NT2/D1 (cell line): Measurements from ENCODE around the gene ARPC5.

Experiments
- DNase-seq: peaks from one replicate; pipeline ENCODE4 v3.0.0-alpha.2; 2011; ENCODE audit warnings: low read depth, low spot score
- H3K27me3 ChIP-seq: 2 replicates; pipeline ENCODE4 v1.6.0; 2011; ENCODE audit warnings: mild to moderate bottlenecking; ENCODE audit not compliant: insufficient read length, insufficient read depth
- H3K36me3 ChIP-seq: 2 replicates; pipeline ENCODE4 v1.6.1; 2011; ENCODE audit warnings: mild to moderate bottlenecking, low read length, mixed read lengths; ENCODE audit not compliant: insufficient read depth, insufficient read length
- H3K4me1 ChIP-seq: 2 replicates; pipeline ENCODE4 v1.5.1; 2011; ENCODE audit not compliant: insufficient read depth, insufficient read length
- H3K4me3 ChIP-seq: 2 replicates; pipeline ENCODE4 v1.5.1; 2011; ENCODE audit warnings: low read depth; ENCODE audit not compliant: insufficient read length
- H3K9ac ChIP-seq: 2 replicates; pipeline ENCODE4 v1.6.0; 2011; ENCODE audit warnings: low read depth; ENCODE audit not compliant: insufficient read length
- H3K9me3 ChIP-seq: 2 replicates; pipeline ENCODE4 v1.5.1; 2011; ENCODE audit warnings: mild to moderate bottlenecking, low read length; ENCODE audit not compliant: insufficient read depth
- SUZ12 ChIP-seq: IDR thresholded peaks from 2 replicates; pipeline ENCODE4 v1.6.1; 2011; ENCODE audit not compliant: insufficient read length, insufficient read depth; ENCODE audit errors: extremely low read depth
- YY1 ChIP-seq: IDR thresholded peaks from 2 replicates; pipeline ENCODE4 v1.6.1; 2011; ENCODE audit not compliant: insufficient read length, insufficient read depth
- ZNF274 ChIP-seq: IDR thresholded peaks from 2 replicates; pipeline ENCODE4 v1.6.1; 2011; ENCODE audit warnings: mild to moderate bottlenecking, low read depth, low read length

Gene ARPC5

DNA sequence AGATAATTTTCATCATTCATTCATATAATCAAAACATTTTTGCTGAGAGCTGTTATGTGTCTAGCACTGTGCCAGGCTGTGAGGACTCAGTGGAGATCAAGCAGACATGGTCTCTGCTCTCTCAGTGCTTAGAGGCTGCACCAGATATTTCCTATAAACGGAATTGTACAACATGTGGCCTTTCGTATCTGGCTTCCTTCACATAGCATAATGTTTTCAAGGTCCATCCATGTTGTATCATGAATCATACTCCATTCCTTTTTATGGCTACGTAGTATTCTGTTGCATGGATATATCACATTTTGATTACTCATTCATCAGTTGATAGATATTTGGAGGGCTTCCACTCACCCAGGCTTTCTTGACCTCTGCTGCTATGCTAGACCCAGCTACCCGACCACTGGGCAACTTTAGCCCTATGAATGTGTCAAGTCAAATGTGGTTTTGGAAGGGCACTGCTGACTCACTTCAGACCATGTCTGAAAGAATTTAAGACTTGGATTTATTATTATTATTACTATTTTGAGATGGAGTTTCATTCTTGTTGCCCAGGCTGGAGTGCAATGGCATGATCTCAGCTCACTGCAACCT is 63.8 kb downstream of the ARPC5 start:
- TF ChIP-seq SUZ12 = no peak
- TF ChIP-seq ZNF274 = no peak
- no peak for TF ChIP-seq YY1

More for the DNA sequence above, 63.8 kb downstream of the ARPC5 start:
- Histone ChIP-seq H3K9me3 (no peaks in the 10 kb centered on the region), H3K9ac (no peak overlapping the region), H3K27me3 (no peaks in the 10 kb centered on the region), H3K4me3 (no peak overlapping the region), H3K36me3 (no peaks in the 10 kb centered on the region), H3K4me1 (peaks cover 4% of the 10 kb centered on the region)
- no peak for DNase-seq
